H1 (cell line): ENCODE data around the gene KLHL1. TPM values are rescaled to one million over a fixed set of nuclear protein-coding genes. Genes with fewer than 3 reads are reported as not detected.

Experiments
- BRCA1 ChIP-seq: IDR thresholded peaks from 2 replicates; pipeline ENCODE4 v1.6.1; 2012; ENCODE audit warnings: low read depth, low read length, improper control_type of control experiment
- EZH2 ChIP-seq: fragments of 200-600 bp; sonication (generic); IDR thresholded peaks from 2 replicates; pipeline ENCODE4 v1.7.1; 2012; ENCODE audit warnings: low read depth, mild to moderate bottlenecking, moderate library complexity, low read length, inconsistent platforms; ENCODE audit not compliant: severe bottlenecking
- GTF2F1 ChIP-seq: IDR thresholded peaks from 2 replicates; pipeline ENCODE4 v1.6.1; 2012; ENCODE audit warnings: low read depth, low read length, improper control_type of control experiment, borderline replicate concordance
- POLR2AphosphoS5 ChIP-seq: IDR thresholded peaks from 2 replicates; pipeline ENCODE4 v1.6.1; 2011; ENCODE audit warnings: low read depth, low read length
- TEAD4 ChIP-seq: IDR thresholded peaks from 2 replicates; pipeline ENCODE4 v1.6.1; 2012; ENCODE audit warnings: low read depth, low read length, inconsistent platforms, mixed read lengths
- polyA plus RNA-seq, 7 experiments: library from polyadenylated mRNA; depleted of rRNA in 3 of 7; stranded (reverse) in 5 of 7; unstranded in 2 of 7; fragments of >200 nt in 5 of 7; fragments of 200-250 nt in 2 of 7; gene quantifications; 1 replicate in 5 of 7; 2 replicates in 1 of 7; 4 replicates in 1 of 7; pipeline versions ENCODE4 v1.2.1 to v1.2.3, GENCODE V29; 2011 to 2013; ENCODE audit warnings: missing spikeins in 2 of 7, mixed read lengths in 2 of 7
- total RNA-seq: library from RNA; stranded (reverse); fragmentation: NEBNext Ultra II Directional; extraction: Animal tissue kit (Norgen Biotek cat#: 25700); gene quantifications from 2 replicates; pipeline ENCODE4 v1.2.1, GENCODE V29; 2021

The KLHL1 gene
- total and polyA plus RNA-seq, 2 of the 8 experiments (the other 6 are each of a cell fraction or from before 2014, with no cell fraction given) = not detected

- no peak for TF ChIP-seq EZH2
- TF ChIP-seq POLR2AphosphoS5 = no peak
- TF ChIP-seq GTF2F1 = no peak
- no peak for TF ChIP-seq BRCA1
- TF ChIP-seq TEAD4 = no peak
- TF ChIP-seq, all 59 proteins: peak for 0
These were observed 312.0 kb downstream of the KLHL1 start (continued) for GRCh38 chr13:69796256-69796655.
